Kidney (tissue), 14 donors: ENCODE measurements around the gene MYBBP1A. TPM values are rescaled to one million over a fixed set of nuclear protein-coding genes. Genes with fewer than 3 reads are reported as not detected.

Experiments used
- DNase-seq, 5 donors: peaks; one replicate each; pipeline ENCODE4 v3.0.0-alpha.2; 2013 to 2020
- FAIRE-seq: peaks from 2 replicates; lab custom pipeline; 2012; peaks lifted over from hg19 to GRCh38; lab: Jason Lieb, UNC
- H3K27ac ChIP-seq, 2 donors: one replicate each; pipeline ENCODE4 v1.7.0; 2013; ENCODE audit warnings: low read depth in 2 of 2, low read length in 2 of 2, inconsistent platforms in 1 of 2
- H3K27me3 ChIP-seq: one replicate; pipeline ENCODE4 v1.7.1; 2013; ENCODE audit warnings: low read length, inconsistent platforms; ENCODE audit not compliant: control insufficient read depth, insufficient read depth
- H3K36me3 ChIP-seq, 3 donors: one replicate each; pipeline versions ENCODE4 v1.7.0 to v1.7.1; 2013; ENCODE audit warnings: low read length in 3 of 3, control low read depth in 1 of 3, inconsistent platforms in 1 of 3; ENCODE audit not compliant: insufficient read depth in 3 of 3, control insufficient read depth in 2 of 3
- H3K4me1 ChIP-seq, 3 donors: one replicate each; pipeline versions ENCODE4 v1.7.0 to v1.7.1; 2013; ENCODE audit warnings: low read length in 3 of 3, inconsistent platforms in 1 of 3, low read depth in 1 of 3; ENCODE audit not compliant: control insufficient read depth in 2 of 3, insufficient read depth in 2 of 3
- H3K4me3 ChIP-seq, 3 donors: one replicate each; pipeline versions ENCODE4 v1.7.0 to v1.8.1; 2013; ENCODE audit warnings: low read length in 3 of 3, control low read depth in 1 of 3, inconsistent platforms in 1 of 3
- H3K9ac ChIP-seq, 3 donors: one replicate each; pipeline versions ENCODE4 v1.7.0 to v1.7.1; 2013; ENCODE audit warnings: low read length in 3 of 3, control low read depth in 1 of 3, inconsistent platforms in 1 of 3
- H3K9me3 ChIP-seq, 3 donors: one replicate each; pipeline versions ENCODE4 v1.7.0 to v1.7.1; 2013; ENCODE audit warnings: low read length in 3 of 3, control low read depth in 1 of 3, inconsistent platforms in 1 of 3; ENCODE audit not compliant: control insufficient read depth in 2 of 3, insufficient read depth in 1 of 3
- CTCF ChIP-seq: IDR thresholded peaks from 3 replicates; pipeline ENCODE4 v1.5.1; 2012; ENCODE audit warnings: mild to moderate bottlenecking, moderate library complexity, borderline replicate concordance; ENCODE audit not compliant: insufficient read depth; ENCODE audit errors: extremely low read depth
- intact Hi-C: fragments of 100-400 bp; cut with DNase I; formaldehyde crosslinking; loops from one replicate; pipeline ENCODE4 v1.11.1; 2022
- polyA plus RNA-seq: library from polyadenylated mRNA; stranded (reverse); fragments of 350-450 nt; fragmentation: Illumina TruSeq; extraction: RNeasy Lipid Tissue Mini Kit (QIAGEN cat#74804); gene quantifications from one replicate; pipeline ENCODE4 v1.2.3, GENCODE V29; 2014; ENCODE audit warnings: low read depth, low replicate concordance; ENCODE audit not compliant: insufficient read depth
- total RNA-seq: library from RNA; stranded (reverse); fragmentation: NEBNext Ultra II Directional; extraction: Animal tissue kit (Norgen Biotek cat#: 25700); gene quantifications from one replicate; pipeline ENCODE4 v1.2.1, GENCODE V29; 2021
- donor health status: control.
- donor health status: control.
- donor health status: control.
- donor health status: control.
- donor health status: control.
- donor health status: DM: yes; HTN: yes; CAD: no.
- donor health status: Normal renal cell carcinoma (clear cell type).

MYBBP1A gene
- total and polyA plus RNA-seq, 2 donors from 2014 or later = 11.9 to 51.6 TPM

- H3K9ac ChIP-seq = no peak overlapping the region
- no peak for TF ChIP-seq CTCF
- intact Hi-C loops = no loop called here
- H3K36me3 ChIP-seq = peaks cover 0 to 13% (median 0%) of the 10 kb centered on the region in 3 donors
- no peak overlapping the region for H3K27ac ChIP-seq
- FAIRE-seq (no peak), DNase-seq (no peak)
- no peaks in the 10 kb centered on the region for H3K27me3 ChIP-seq
- peaks cover 0 to 19% (median 18%) of the 10 kb centered on the region in 3 donors for H3K4me1 ChIP-seq
- H3K4me3 ChIP-seq = no peak overlapping the region
- H3K9me3 ChIP-seq = no peaks in the 10 kb centered on the region
Observed at GRCh38 chr17:4523946-4524345, 31.2 kb downstream of the MYBBP1A start.

- peak in 1 of 5 donors; percentile 71 for DNase-seq
- Histone ChIP-seq H3K9ac (no peak overlapping the region), H3K4me1 (peaks cover 0 to 20% (median 18%) of the 10 kb centered on the region in 3 donors), H3K27me3 (no peaks in the 10 kb centered on the region), H3K36me3 (peaks cover 0 to 13% (median 0%) of the 10 kb centered on the region in 3 donors), H3K4me3 (no peak overlapping the region), H3K9me3 (no peaks in the 10 kb centered on the region), H3K27ac (peak overlapping the region; percentile 48 to 57)
- intact Hi-C loops = no loop called here
- TF ChIP-seq CTCF = no peak
- FAIRE-seq = no peak
Observed at GRCh38 chr17:4522661-4523060, 32.5 kb downstream of the MYBBP1A start.

GRCh38 chr17:4520894-4521600 lies 34.1 kb downstream of the MYBBP1A start:
- Histone ChIP-seq H3K9me3 (no peaks in the 10 kb centered on the region), H3K4me1 (peaks cover 0 to 20% (median 18%) of the 10 kb centered on the region in 3 donors), H3K36me3 (peaks cover 0 to 8% (median 0%) of the 10 kb centered on the region in 3 donors), H3K9ac (no peak overlapping the region), H3K27ac (peak overlapping the region in 1 of 2 donors; percentile 63), H3K4me3 (no peak overlapping the region), H3K27me3 (no peaks in the 10 kb centered on the region)
- FAIRE-seq (no peak), DNase-seq (peak in 1 of 5 donors; percentile 90)
- TF ChIP-seq CTCF = no peak
- intact Hi-C loops = no loop called here
